Measurements from ENCODE around the gene WDR35.

The WDR35 gene

GRCh38 chr2:19911808-19912509, 77.9 kb downstream of the WDR35 start:
- Histone ChIP-seq H2AFZ (ENCODE audit: low read length) (no peak overlapping the region), H3K9me2 (replicated peaks; ENCODE audit: insufficient read depth, low read length) (no peaks in the 10 kb centered on the region), H3K79me2 (ENCODE audit: low read length) (no peaks in the 10 kb centered on the region), H3K36me3 (replicated peaks; ENCODE audit: insufficient read depth, low read length) (no peaks in the 10 kb centered on the region), H4K20me1 (ENCODE audit: insufficient read depth, low read length) (no peaks in the 10 kb centered on the region), H3K27ac (ENCODE audit: low read length) (no peak overlapping the region), H3K4me2 (ENCODE audit: low read depth, low read length) (no peak overlapping the region), H3K4me1 (ENCODE audit: low read length) (peaks cover 6% of the 10 kb centered on the region; the same call in 1 of the 2 replicates), H3K9me3 (replicated peaks; ENCODE audit: insufficient read depth, low read length) (no peaks in the 10 kb centered on the region), H3K27me3 (replicated peaks; ENCODE audit: insufficient read depth, low read length) (no peaks in the 10 kb centered on the region), H3K4me3 (ENCODE audit: low read length) (no peak overlapping the region), H3F3A (ENCODE audit: insufficient read depth, low read length) (no peaks in the 10 kb centered on the region), H3K9ac (ENCODE audit: low read length) (no peak overlapping the region)
- no peak for TF ChIP-seq EZH2 (optimal IDR thresholded peaks at IDR 0.05; ENCODE audit: low read depth, low read length)
- no peak for TF ChIP-seq EZH2phosphoT487 (IDR thresholded peaks at IDR 0.05; ENCODE audit: low read length)
- no peak for TF ChIP-seq CTCF (IDR thresholded peaks at IDR 0.05; ENCODE audit: low read length)
- DNase-seq, result no peak

- Histone ChIP-seq H3K27ac (ENCODE audit: low read length) (peak overlapping the region; percentile 66; the same call in 1 of the 2 replicates), H3K36me3 (replicated peaks; ENCODE audit: insufficient read depth, low read length) (no peaks in the 10 kb centered on the region), H3K27me3 (replicated peaks; ENCODE audit: insufficient read depth, low read length) (no peaks in the 10 kb centered on the region), H4K20me1 (ENCODE audit: insufficient read depth, low read length) (0 out of 2 replicates have a peak, but pooled peaks cover 3% of the 10 kb centered on the region), H3K4me1 (ENCODE audit: low read length) (peaks cover 17% of the 10 kb centered on the region), H3K9me2 (replicated peaks; ENCODE audit: insufficient read depth, low read length) (no peaks in the 10 kb centered on the region), H3K4me3 (ENCODE audit: low read length) (peak overlapping the region; percentile 97), H3K79me2 (ENCODE audit: low read length) (peaks cover 37% of the 10 kb centered on the region), H3K4me2 (ENCODE audit: low read depth, low read length) (peak overlapping the region; percentile 92), H3F3A (ENCODE audit: insufficient read depth, low read length) (peaks cover 29% of the 10 kb centered on the region), H2AFZ (ENCODE audit: low read length) (peak overlapping the region; percentile 85), H3K9ac (ENCODE audit: low read length) (peak overlapping the region; percentile 75), H3K9me3 (replicated peaks; ENCODE audit: insufficient read depth, low read length) (no peaks in the 10 kb centered on the region)
- DNase-seq, result no peak
- no peak for TF ChIP-seq EZH2 (optimal IDR thresholded peaks at IDR 0.05; ENCODE audit: low read depth, low read length)
These were observed 87.6 kb downstream of the WDR35 start for GRCh38 chr2:19902216-19902740.

GRCh38 chr2:19901442-19902215, 88.3 kb downstream of the WDR35 start, which contains the start of gene TTC32:
Gene TTC32 (minus strand): TSS chr2:19901983. CDS start chr2:19901854, 129 bp downstream.
- Histone ChIP-seq H3K36me3 (replicated peaks; ENCODE audit: insufficient read depth, low read length) (no peaks in the 10 kb centered on the region), H3F3A (ENCODE audit: insufficient read depth, low read length) (peaks cover 29% of the 10 kb centered on the region), H3K9ac (ENCODE audit: low read length) (peak within 1 kb of the TSS; percentile 75), H3K27ac (ENCODE audit: low read length) (peak within 1 kb of the TSS; percentile 66), H3K9me2 (replicated peaks; ENCODE audit: insufficient read depth, low read length) (no peaks in the 10 kb centered on the region), H3K4me1 (ENCODE audit: low read length) (peaks cover 17% of the 10 kb centered on the region), H3K4me3 (ENCODE audit: low read length) (peak within 1 kb of the TSS; percentile 97), H3K79me2 (ENCODE audit: low read length) (peaks cover 37% of the 10 kb centered on the region), H4K20me1 (ENCODE audit: insufficient read depth, low read length) (0 out of 2 replicates have a peak, but pooled peaks cover 3% of the 10 kb centered on the region), H3K27me3 (replicated peaks; ENCODE audit: insufficient read depth, low read length) (no peaks in the 10 kb centered on the region), H3K9me3 (replicated peaks; ENCODE audit: insufficient read depth, low read length) (no peaks in the 10 kb centered on the region), H3K4me2 (ENCODE audit: low read depth, low read length) (peak within 1 kb of the TSS; percentile 92), H2AFZ (ENCODE audit: low read length) (peak within 1 kb of the TSS; percentile 85)
- DNase-seq, result peak; percentile 94
- TF ChIP-seq EZH2phosphoT487 (IDR thresholded peaks at IDR 0.05; ENCODE audit: low read length), result no peak
- TF ChIP-seq CTCF (IDR thresholded peaks at IDR 0.05; ENCODE audit: low read length), result no peak
- no peak for TF ChIP-seq EZH2 (optimal IDR thresholded peaks at IDR 0.05; ENCODE audit: low read depth, low read length)

All from MM.1S (cell line).